A549 (cell line): ENCODE results near the gene PPM1L. TPM values are rescaled to one million over a fixed set of nuclear protein-coding genes. Genes with fewer than 3 reads are reported as not detected.

ENCODE experiments used
- ATAC-seq, 2 experiments: fragments of 200-7000 bp in 1 of 2; fragments of >200 bp in 1 of 2; cut with Nextera tagmentation in 1 of 2; cut with Tn5 transposase in 1 of 2; 3 replicates each; pipeline versions ENCODE4 v1.8.0 to v1.9.1; 2018 to 2020; ENCODE audit warnings: mild to moderate bottlenecking in 1 of 2, moderate library complexity in 1 of 2
- CTCF ChIA-PET: fragments of 300-600 bp; sonication (Branson Sonifier 250); formaldehyde crosslinking; extraction: SDS; loops from one replicate; lab custom pipeline; 2021; ENCODE audit warnings: antibody characterized with exemption, inconsistent platforms; lab: Yijun Ruan, JAX
- POLR2A ChIA-PET: fragments of 350-600 bp; formaldehyde crosslinking; extraction: SDS; loops from one replicate; lab custom pipeline; 2021; ENCODE audit warnings: antibody characterized with exemption, inconsistent platforms; lab: Yijun Ruan, JAX
- DNase-seq, 2 experiments: peaks; one replicate each; pipeline versions ENCODE4 v3.0.0 to v3.0.0-alpha.2; 2011 to 2016; ENCODE audit warnings: low read depth in 1 of 2, low spot score in 1 of 2
- FAIRE-seq: peaks from 2 replicates; lab custom pipeline; 2011; peaks lifted over from hg19 to GRCh38; lab: Jason Lieb, UNC
- H3K27ac ChIP-seq, 2 experiments: fragments of >200 bp; sonication (Bioruptor Twin); formaldehyde crosslinking; 3 replicates each; pipeline ENCODE4 v1.5.1; 2016 to 2017
- H3K4me1 ChIP-seq: fragments of >200 bp; sonication (Bioruptor Twin); formaldehyde crosslinking; 3 replicates; pipeline ENCODE4 v1.6.1; 2016
- H3K4me2 ChIP-seq: fragments of >200 bp; sonication (Bioruptor Twin); formaldehyde crosslinking; 3 replicates; pipeline ENCODE4 v1.6.1; 2016
- H3K4me3 ChIP-seq: fragments of >200 bp; sonication (Bioruptor Twin); formaldehyde crosslinking; 3 replicates; pipeline ENCODE4 v1.5.1; 2016
- H3K9me3 ChIP-seq: fragments of >200 bp; sonication (Bioruptor Twin); formaldehyde crosslinking; 3 replicates; pipeline ENCODE4 v1.6.1; 2016
- CBX2 ChIP-seq: fragments of 200-600 bp; sonication (generic); IDR thresholded peaks from 2 replicates; pipeline ENCODE4 v1.6.1; 2016; ENCODE audit warnings: low read depth, mild to moderate bottlenecking, borderline replicate concordance
- CBX8 ChIP-seq: fragments of 200-600 bp; sonication (generic); IDR thresholded peaks from 2 replicates; pipeline ENCODE4 v1.6.1; 2016
- CTCF ChIP-seq: fragments of >200 bp; sonication (Bioruptor Twin); formaldehyde crosslinking; IDR thresholded peaks from 3 replicates; pipeline ENCODE4 v1.5.1; 2016
- EHMT2 ChIP-seq: fragments of 200-600 bp; sonication (generic); IDR thresholded peaks from 2 replicates; pipeline ENCODE4 v1.6.1; 2016; ENCODE audit warnings: antibody characterized with exemption, low read depth, mild to moderate bottlenecking, moderate library complexity
- ESRRA ChIP-seq: fragments of 150-350 bp; IDR thresholded peaks from 2 replicates; pipeline ENCODE4 v1.6.1; 2014; ENCODE audit warnings: mild to moderate bottlenecking, low read length, borderline replicate concordance
- FOSB ChIP-seq: fragments of 250-450 bp; sonication (Bioruptor Pico); IDR thresholded peaks from 2 replicates; pipeline ENCODE4 v1.5.0; 2020; ENCODE audit warnings: mild to moderate bottlenecking, moderate library complexity
- GATA3 ChIP-seq: IDR thresholded peaks from 2 replicates; pipeline ENCODE4 v1.6.1; 2012; ENCODE audit warnings: borderline replicate concordance
- HMGXB4 ChIP-seq: fragments of 250-450 bp; sonication (Bioruptor Pico); IDR thresholded peaks from 2 replicates; pipeline ENCODE4 v1.5.0; 2021; ENCODE audit warnings: mild to moderate bottlenecking, moderate library complexity, borderline replicate concordance
- HOXB13 ChIP-seq: fragments of 250-450 bp; sonication (Bioruptor Pico); IDR thresholded peaks from 2 replicates; pipeline ENCODE4 v1.5.0; 2020; ENCODE audit warnings: low read depth, mild to moderate bottlenecking, moderate library complexity
- HOXB5 ChIP-seq: fragments of 250-450 bp; sonication (Bioruptor Pico); IDR thresholded peaks from 2 replicates; pipeline ENCODE4 v1.5.0; 2020; ENCODE audit warnings: mild to moderate bottlenecking, moderate library complexity
- KDM1A ChIP-seq: fragments of 200-600 bp; sonication (generic); IDR thresholded peaks from 2 replicates; pipeline ENCODE4 v1.6.1; 2016; ENCODE audit warnings: low read depth, mild to moderate bottlenecking
- MAFK ChIP-seq: fragments of 450-650 bp; IDR thresholded peaks from 2 replicates; pipeline ENCODE4 v1.6.1; 2014; ENCODE audit not compliant: partially characterized antibody
- NPAS2 ChIP-seq: fragments of 250-450 bp; sonication (Bioruptor Pico); IDR thresholded peaks from 2 replicates; pipeline ENCODE4 v1.8.0; 2022; ENCODE audit warnings: mild to moderate bottlenecking, moderate library complexity, borderline replicate concordance
- NR3C1 ChIP-seq: fragments of >200 bp; sonication (Bioruptor Twin); formaldehyde crosslinking; IDR thresholded peaks from 3 replicates; pipeline ENCODE4 v1.6.1; 2017
- PBX3 ChIP-seq: IDR thresholded peaks from 2 replicates; pipeline ENCODE4 v1.6.1; 2012
- PHF8 ChIP-seq: fragments of 200-600 bp; sonication (generic); IDR thresholded peaks from 2 replicates; pipeline ENCODE4 v1.6.1; 2016; ENCODE audit warnings: low read depth, mild to moderate bottlenecking, antibody characterized with exemption, moderate library complexity, borderline replicate concordance
- POLR2A ChIP-seq: IDR thresholded peaks from 2 replicates; pipeline ENCODE4 v1.6.1; 2012; ENCODE audit warnings: mild to moderate bottlenecking, low read length
- POLR2AphosphoS2 ChIP-seq: conservative IDR thresholded peaks from 2 replicates; pipeline ENCODE4 v1.6.1; 2012; ENCODE audit warnings: low read length, improper control_type of control experiment, inconsistent platforms
- REST ChIP-seq: fragments of 200-600 bp; sonication (generic); IDR thresholded peaks from 2 replicates; pipeline ENCODE4 v1.6.1; 2016; ENCODE audit warnings: antibody characterized with exemption, mild to moderate bottlenecking, moderate library complexity
- RNF2 ChIP-seq: fragments of 200-600 bp; sonication (generic); IDR thresholded peaks from 2 replicates; pipeline ENCODE4 v1.6.1; 2016; ENCODE audit warnings: low read depth, mild to moderate bottlenecking, antibody characterized with exemption, moderate library complexity, borderline replicate concordance
- SMC3 ChIP-seq: fragments of >200 bp; sonication (Bioruptor Twin); formaldehyde crosslinking; IDR thresholded peaks from 3 replicates; pipeline ENCODE4 v1.6.1; 2018; ENCODE audit warnings: inconsistent platforms
- TFCP2L1 ChIP-seq: fragments of 250-450 bp; sonication (Bioruptor Pico); IDR thresholded peaks from 2 replicates; pipeline ENCODE4 v1.5.0; 2021; ENCODE audit warnings: mild to moderate bottlenecking
- WGBS: methylation state at CpG from one replicate; pipeline ENCODE4 v1.1.6; 2017; ENCODE audit errors: missing lambda C conversion rate; 5-methylcytosine and 5-hydroxymethylcytosine counted together
- polyA plus RNA-seq, 4 experiments: library from polyadenylated mRNA; depleted of rRNA in 3 of 4; stranded (reverse); fragments of >200 nt; fragmentation: RNase III in 1 of 4; extraction: RNeasy Plus Mini Kit Qiagen cat#74134 plus additional on column Dnase treatment in 1 of 4; gene quantifications; 2 replicates in 3 of 4; 3 replicates in 1 of 4; pipeline ENCODE4 v1.2.3, GENCODE V29; 2011 to 2017
- TF ChIP-seq, protein P1 (sequence below): fragments of 150-350 bp; IDR thresholded peaks from 2 replicates; pipeline ENCODE4 v1.6.1; 2014; ENCODE audit warnings: low read depth, mild to moderate bottlenecking, low read length
- TF ChIP-seq, protein P2 (sequence below): fragments of >200 bp; sonication (Bioruptor Twin); formaldehyde crosslinking; IDR thresholded peaks from 3 replicates; pipeline ENCODE4 v1.6.1; 2016

PPM1L gene
- polyA plus RNA-seq, 2 of the 4 experiments (the other 2 are of a cell fraction): 0.27 to 0.45 TPM

- H3K4me2 ChIP-seq: no peak overlapping the region
- peaks cover 9% of the 10 kb centered on the region; the same call in 1 of the 3 replicates for H3K4me1 ChIP-seq
- no peak overlapping the region for H3K4me3 ChIP-seq
- ChIA-PET CTCF (interaction anchor here (0.6 to 1.5 kb wide), 3 partner anchors 9 to 487 kb away, joined by 3 to 5 read pairs (median 3); no protein-coding TSS in a partner anchor), POLR2A (no interaction called here)
- FAIRE-seq (no peak), ATAC-seq (no peak), DNase-seq (no peak)
- H3K9me3 ChIP-seq: no peaks in the 10 kb centered on the region
- H3K27ac ChIP-seq: no peak overlapping the region
- TF ChIP-seq CTCF: no peak
- TF ChIP-seq NPAS2 (CRISPR knock-in tag): no peak
- TF ChIP-seq SMC3: no peak
- TF ChIP-seq REST: no peak
- no peak for TF ChIP-seq NR3C1
- TF ChIP-seq, protein P1, sequence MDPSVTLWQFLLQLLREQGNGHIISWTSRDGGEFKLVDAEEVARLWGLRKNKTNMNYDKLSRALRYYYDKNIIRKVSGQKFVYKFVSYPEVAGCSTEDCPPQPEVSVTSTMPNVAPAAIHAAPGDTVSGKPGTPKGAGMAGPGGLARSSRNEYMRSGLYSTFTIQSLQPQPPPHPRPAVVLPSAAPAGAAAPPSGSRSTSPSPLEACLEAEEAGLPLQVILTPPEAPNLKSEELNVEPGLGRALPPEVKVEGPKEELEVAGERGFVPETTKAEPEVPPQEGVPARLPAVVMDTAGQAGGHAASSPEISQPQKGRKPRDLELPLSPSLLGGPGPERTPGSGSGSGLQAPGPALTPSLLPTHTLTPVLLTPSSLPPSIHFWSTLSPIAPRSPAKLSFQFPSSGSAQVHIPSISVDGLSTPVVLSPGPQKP: no peak
- TF ChIP-seq MAFK: no peak
- no peak for TF ChIP-seq HOXB13 (CRISPR knock-in tag)
- no peak for TF ChIP-seq EHMT2
- no peak for TF ChIP-seq GATA3
- no peak for TF ChIP-seq KDM1A
- no peak for TF ChIP-seq TFCP2L1
- no peak for TF ChIP-seq PBX3
- TF ChIP-seq CBX8: no peak
- no peak; the same call in 1 of the 2 replicates for TF ChIP-seq POLR2A
- TF ChIP-seq FOSB (CRISPR knock-in tag): no peak
- TF ChIP-seq ESRRA: no peak
- 86% methylated on average over 20 of the region's 20 CpGs for WGBS
Measured at GRCh38 chr3:160757233-160758106, 1.4 kb downstream of the PPM1L start.

DNA sequence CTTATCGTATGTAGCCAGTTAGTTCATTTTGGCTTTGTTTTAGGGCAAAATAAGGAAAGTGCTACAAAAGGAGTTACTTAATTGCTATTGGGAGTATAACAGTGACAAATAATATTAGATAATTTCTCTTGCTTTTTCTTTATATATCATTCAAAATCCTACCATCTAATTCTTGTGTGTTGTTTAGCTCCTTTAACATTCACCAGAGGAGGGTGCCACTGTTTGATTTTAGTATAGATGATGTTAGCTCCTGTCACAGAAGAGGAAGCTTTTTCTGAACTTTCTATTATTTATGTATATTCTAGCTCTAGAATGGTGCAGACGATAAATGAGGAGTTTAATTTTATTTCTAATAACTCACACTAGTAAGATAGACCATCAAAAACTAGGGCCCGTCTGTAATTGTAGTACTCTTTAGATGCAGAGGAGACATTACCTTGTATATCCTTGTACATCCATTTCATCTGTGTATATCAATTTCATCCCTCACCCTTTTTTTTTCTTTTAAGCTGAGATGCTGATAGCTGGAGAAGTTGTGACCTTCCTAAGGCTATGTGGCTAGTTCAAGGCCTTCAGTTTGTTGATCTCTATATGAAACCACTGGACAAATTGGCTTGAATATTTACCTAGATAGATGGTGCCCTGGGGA is 3.0 kb downstream of the PPM1L start:
- H3K4me1 ChIP-seq: peaks cover 7% of the 10 kb centered on the region; the same call in 1 of the 3 replicates
- ATAC-seq: no peak
- H3K27ac ChIP-seq: no peak overlapping the region
- 78% methylated on average over 3 of the region's 3 CpGs for WGBS
- ChIA-PET CTCF (interaction anchor here (1.2 to 1.8 kb wide), 2 partner anchors 10 kb away, joined by 4 read pairs; no protein-coding TSS in a partner anchor), POLR2A (no interaction called here)
- no peak for DNase-seq
- no peak for FAIRE-seq
- no peak overlapping the region for H3K4me3 ChIP-seq
- no peak overlapping the region for H3K4me2 ChIP-seq
- no peaks in the 10 kb centered on the region for H3K9me3 ChIP-seq
- TF ChIP-seq HOXB5 (CRISPR knock-in tag) (no peak), POLR2AphosphoS2 (no peak), HMGXB4 (CRISPR knock-in tag) (no peak), CBX2 (no peak), ESRRA (no peak), RNF2 (no peak), PHF8 (no peak), NPAS2 (CRISPR knock-in tag) (no peak)
- TF ChIP-seq, protein P2, sequence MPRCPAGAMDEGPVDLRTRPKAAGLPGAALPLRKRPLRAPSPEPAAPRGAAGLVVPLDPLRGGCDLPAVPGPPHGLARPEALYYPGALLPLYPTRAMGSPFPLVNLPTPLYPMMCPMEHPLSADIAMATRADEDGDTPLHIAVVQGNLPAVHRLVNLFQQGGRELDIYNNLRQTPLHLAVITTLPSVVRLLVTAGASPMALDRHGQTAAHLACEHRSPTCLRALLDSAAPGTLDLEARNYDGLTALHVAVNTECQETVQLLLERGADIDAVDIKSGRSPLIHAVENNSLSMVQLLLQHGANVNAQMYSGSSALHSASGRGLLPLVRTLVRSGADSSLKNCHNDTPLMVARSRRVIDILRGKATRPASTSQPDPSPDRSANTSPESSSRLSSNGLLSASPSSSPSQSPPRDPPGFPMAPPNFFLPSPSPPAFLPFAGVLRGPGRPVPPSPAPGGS: no peak
